GM13976 (cell line): ENCODE results near the gene CRISPLD2.
A peak's percentile ranks its signal among the peaks of the same experiment; 100 is the strongest.

ENCODE experiments used
- DNase-seq: peaks from one replicate; pipeline ENCODE4 v3.0.0; 2012; ENCODE audit warnings: low spot score
- CTCF ChIP-seq: IDR thresholded peaks from 2 replicates; pipeline ENCODE4 v1.5.1; 2012; ENCODE audit warnings: borderline replicate concordance, mild to moderate bottlenecking; ENCODE audit not compliant: insufficient read depth; ENCODE audit errors: extremely low read depth, missing control alignments, control extremely low read depth
- in situ Hi-C: fragments of 300-500 bp; cut with MboI; formaldehyde crosslinking; loops from one replicate; pipeline ENCODE4 v1.12.0; 2022; ENCODE audit warnings: low sequenced_read_pairs, mixed read lengths, inconsistent platforms; ENCODE audit not compliant: unreplicated experiment

CRISPLD2 gene

GRCh38 chr16:84794626-84795025 is 25.2 kb upstream of the CRISPLD2 start:
- TF ChIP-seq CTCF, result no peak
- DNase-seq, result no peak
- in situ Hi-C loops, result no loop called here

GRCh38 chr16:84795329-84796053 is 24.3 kb upstream of the CRISPLD2 start:
- no peak for DNase-seq
- in situ Hi-C loops, result no loop called here
- TF ChIP-seq CTCF, result no peak

GRCh38 chr16:84800158-84800978 is 19.4 kb upstream of the CRISPLD2 start:
- no peak for DNase-seq
- in situ Hi-C loops, result no loop called here
- no peak for TF ChIP-seq CTCF

- no peak for DNase-seq
- no peak for TF ChIP-seq CTCF
- in situ Hi-C loops, result no loop called here
These were observed 16.6 kb upstream of the CRISPLD2 start for GRCh38 chr16:84803146-84803545.

GRCh38 chr16:84804326-84804725 is 15.5 kb upstream of the CRISPLD2 start:
- no peak for TF ChIP-seq CTCF
- no peak for DNase-seq
- in situ Hi-C loops, result no loop called here

- DNase-seq, result peak; percentile 72
- in situ Hi-C loops, result no loop called here
- no peak for TF ChIP-seq CTCF
These were observed 13.4 kb upstream of the CRISPLD2 start for GRCh38 chr16:84806256-84806889.
